ENCODE measurements around the gene WWOX.
A peak's percentile ranks its signal among the peaks of the same experiment; 100 is the strongest.

Gene WWOX

GRCh38 chr16:78939597-78939996 lies 840.1 kb downstream of the WWOX start:
- DNase-seq: no peak

- no peak for DNase-seq
These were observed 843.3 kb downstream of the WWOX start for GRCh38 chr16:78942625-78943245.

GRCh38 chr16:78945336-78945735 lies 845.9 kb downstream of the WWOX start:
- no peak for DNase-seq

- DNase-seq: no peak
These were observed 847.1 kb downstream of the WWOX start for GRCh38 chr16:78946556-78946955.

- DNase-seq: no peak
These were observed 851.3 kb downstream of the WWOX start for GRCh38 chr16:78950768-78951167.

GRCh38 chr16:78952630-78953029 lies 853.2 kb downstream of the WWOX start:
- no peak for DNase-seq

GRCh38 chr16:78953526-78953925 lies 854.1 kb downstream of the WWOX start:
- no peak for DNase-seq

GRCh38 chr16:78955206-78955605 lies 855.8 kb downstream of the WWOX start:
- DNase-seq: no peak

- DNase-seq: no peak
These were observed 857.4 kb downstream of the WWOX start for GRCh38 chr16:78956859-78957258.

- peak in 1 of 2 donors; percentile 16 for DNase-seq
These were observed 858.1 kb downstream of the WWOX start for GRCh38 chr16:78957317-78958100.

- DNase-seq: no peak
These were observed 862.0 kb downstream of the WWOX start for GRCh38 chr16:78961464-78961863.

GRCh38 chr16:78962457-78962929 lies 863.0 kb downstream of the WWOX start:
- DNase-seq: no peak

GRCh38 chr16:78967948-78968347 lies 868.5 kb downstream of the WWOX start:
- DNase-seq: no peak

- no peak for DNase-seq
These were observed 870.3 kb downstream of the WWOX start for GRCh38 chr16:78969721-78970120.

GRCh38 chr16:78970650-78971049 lies 871.2 kb downstream of the WWOX start:
- DNase-seq: no peak

GRCh38 chr16:78972006-78972405 lies 872.6 kb downstream of the WWOX start:
- DNase-seq: no peak

- DNase-seq: no peak
These were observed 873.5 kb downstream of the WWOX start for GRCh38 chr16:78972986-78973385.

- no peak for DNase-seq
These were observed 876.8 kb downstream of the WWOX start for GRCh38 chr16:78976212-78976611.

GRCh38 chr16:78980825-78981224 lies 881.4 kb downstream of the WWOX start:
- DNase-seq: no peak

- no peak for DNase-seq
These were observed 882.8 kb downstream of the WWOX start for GRCh38 chr16:78982096-78982744.

- no peak for DNase-seq
These were observed 884.9 kb downstream of the WWOX start for GRCh38 chr16:78984324-78984723.

GRCh38 chr16:78984887-78985464 lies 885.5 kb downstream of the WWOX start:
- no peak for DNase-seq
